ENCODE results near the gene BABAM2.

GRCh38 chr2:28217042-28217740 lies 326.7 kb downstream of the BABAM2 start:
- TF ChIP-seq CTCF (IDR thresholded peaks at IDR 0.05) (no peak), POLR2A (IDR thresholded peaks at IDR 0.05) (no peak)

Data from thyroid gland (tissue), 4 donors.